Lung (tissue), 12 donors: ENCODE results near the gene GYG1. TPM values are rescaled to one million over a fixed set of nuclear protein-coding genes. Genes with fewer than 3 reads are reported as not detected.

Experiments used
- ATAC-seq: fragments of 200-7000 bp; cut with Tn5 transposase; one replicate; pipeline ENCODE4 v1.9.1; 2020; ENCODE audit warnings: moderate number of reproducible peaks; ENCODE audit not compliant: insufficient read depth, low FRiP score
- DNase-seq, 3 donors: peaks; one replicate each; pipeline ENCODE4 v3.0.0-alpha.2; 2013 to 2017
- H3K27ac ChIP-seq, 2 donors: one replicate each; pipeline ENCODE4 v1.5.1; 2013; ENCODE audit warnings: mild to moderate bottlenecking in 2 of 2, moderate library complexity in 2 of 2, control low read depth in 1 of 2, inconsistent platforms in 1 of 2, low read depth in 1 of 2, low read length in 1 of 2
- H3K27me3 ChIP-seq, 3 donors: one replicate each; pipeline ENCODE4 v1.5.1; 2013; ENCODE audit warnings: low read length in 2 of 3; ENCODE audit not compliant: control insufficient read depth in 3 of 3, insufficient read depth in 3 of 3
- H3K36me3 ChIP-seq, 4 donors: one replicate each; pipeline ENCODE4 v1.5.1; 2013; ENCODE audit warnings: low read length in 4 of 4, mild to moderate bottlenecking in 1 of 4, moderate library complexity in 1 of 4; ENCODE audit not compliant: control insufficient read depth in 4 of 4, insufficient read depth in 4 of 4
- H3K4me1 ChIP-seq, 5 donors: one replicate each; pipeline ENCODE4 v1.5.1; 2013; ENCODE audit warnings: low read length in 5 of 5, mild to moderate bottlenecking in 2 of 5, moderate library complexity in 1 of 5; ENCODE audit not compliant: control insufficient read depth in 5 of 5, insufficient read depth in 5 of 5
- H3K4me3 ChIP-seq: one replicate; pipeline ENCODE4 v1.5.1; 2013; ENCODE audit warnings: mild to moderate bottlenecking, control low read depth, moderate library complexity
- H3K9ac ChIP-seq, 2 donors: one replicate each; pipeline ENCODE4 v1.5.1; 2013; ENCODE audit warnings: low read length in 2 of 2, control low read depth in 1 of 2; ENCODE audit not compliant: insufficient read depth in 1 of 2
- H3K9me3 ChIP-seq, 4 donors: one replicate each; pipeline ENCODE4 v1.5.1; 2013; ENCODE audit warnings: low read length in 3 of 4, mild to moderate bottlenecking in 1 of 4, moderate library complexity in 1 of 4; ENCODE audit not compliant: control insufficient read depth in 4 of 4, insufficient read depth in 3 of 4
- CTCF ChIP-seq: IDR thresholded peaks from 2 replicates; pipeline ENCODE4 v1.5.1; 2012; ENCODE audit warnings: mild to moderate bottlenecking; ENCODE audit errors: control extremely low read depth, extremely low read depth
- WGBS, 2 donors: extraction: QIAGEN DNeasy Blood & Tissue Kit; methylation state at CpG; one replicate each; pipeline ENCODE4 v1.1.7; 2013; 5-methylcytosine and 5-hydroxymethylcytosine counted together
- polyA plus RNA-seq, 2 donors: library from polyadenylated mRNA; stranded (reverse); fragments of 200-250 nt; gene quantifications; one replicate each; pipeline ENCODE4 v1.2.1, GENCODE V29; 2013
- total RNA-seq, 2 donors: library from RNA; depleted of rRNA in 1 of 2; stranded (reverse); fragments of >200 nt in 1 of 2; gene quantifications; one replicate each; pipeline ENCODE4 v1.2.1, GENCODE V29; 2014 to 2021
- donor health status: control.
- donor health status: control.
- donor health status: Bipolar disorder and iron deficiency.
- donor health status: healthy.
- donor health status: DM: yes; HTN: yes; CAD: no.

The GYG1 gene
- total and polyA plus RNA-seq, 4 donors, result 23.2 to 115 (median 60.2) TPM

- TF ChIP-seq CTCF, result no peak
- no peak overlapping the region for H3K4me3 ChIP-seq
- 73 to 89% methylated on average over 2 of the region's 2 CpGs for WGBS, 2 donors
- H3K27ac ChIP-seq, result no peak overlapping the region
- peaks cover 0 to 14% (median 2%) of the 10 kb centered on the region in 5 donors for H3K4me1 ChIP-seq
- peaks cover 32 to 68% (median 42%) of the 10 kb centered on the region in 4 donors for H3K36me3 ChIP-seq
- DNase-seq (no peak), ATAC-seq (no peak)
- no peaks in the 10 kb centered on the region for H3K27me3 ChIP-seq
- peaks cover 0 to 4% (median 0%) of the 10 kb centered on the region in 4 donors for H3K9me3 ChIP-seq
- no peak overlapping the region for H3K9ac ChIP-seq
These were observed 19.6 kb downstream of the GYG1 start for GRCh38 chr3:149010966-149011365.

GRCh38 chr3:149011676-149012075, 20.3 kb downstream of the GYG1 start:
- Histone ChIP-seq H3K9ac (no peak overlapping the region), H3K27me3 (no peaks in the 10 kb centered on the region), H3K36me3 (peaks cover 32 to 73% (median 44%) of the 10 kb centered on the region in 4 donors), H3K4me1 (peaks cover 0 to 14% (median 2%) of the 10 kb centered on the region in 5 donors), H3K27ac (no peak overlapping the region), H3K9me3 (peaks cover 0 to 4% (median 0%) of the 10 kb centered on the region in 4 donors), H3K4me3 (no peak overlapping the region)
- ATAC-seq (no peak), DNase-seq (no peak)
- WGBS, 2 donors, result 77 to 80% methylated on average over 5 of the region's 5 CpGs
- TF ChIP-seq CTCF, result no peak

GRCh38 chr3:149013726-149014125, 22.4 kb downstream of the GYG1 start:
- ATAC-seq (no peak), DNase-seq (no peak)
- Histone ChIP-seq H3K36me3 (peaks cover 23 to 68% (median 38%) of the 10 kb centered on the region in 4 donors), H3K9me3 (peaks cover 0 to 2% (median 0%) of the 10 kb centered on the region in 4 donors), H3K4me3 (no peak overlapping the region), H3K27me3 (no peaks in the 10 kb centered on the region), H3K9ac (no peak overlapping the region), H3K27ac (peak overlapping the region in 1 of 2 donors; percentile 14), H3K4me1 (peaks cover 0 to 18% (median 2%) of the 10 kb centered on the region in 5 donors)
- no peak for TF ChIP-seq CTCF
- 95 to 97% methylated on average over 6 of the region's 6 CpGs for WGBS, 2 donors

- no peak for TF ChIP-seq CTCF
- H3K9me3 ChIP-seq, result peaks cover 0 to 2% (median 0%) of the 10 kb centered on the region in 4 donors
- peaks cover 0 to 30% (median 2%) of the 10 kb centered on the region in 5 donors for H3K4me1 ChIP-seq
- H3K27ac ChIP-seq, result peak overlapping the region in 1 of 2 donors; percentile 13
- no peak overlapping the region for H3K9ac ChIP-seq
- DNase-seq, result no peak
- peaks cover 14 to 69% (median 35%) of the 10 kb centered on the region in 4 donors for H3K36me3 ChIP-seq
- no peak for ATAC-seq
- WGBS, 2 donors, result 67 to 76% methylated on average over 3 of the region's 3 CpGs
- no peak overlapping the region for H3K4me3 ChIP-seq
- H3K27me3 ChIP-seq, result no peaks in the 10 kb centered on the region
These were observed 24.1 kb downstream of the GYG1 start for GRCh38 chr3:149015393-149015792.
